ENCODE data around the gene AFAP1L2.

Gene AFAP1L2

GRCh38 chr10:114408112-114408967 lies 4.0 kb upstream of the AFAP1L2 start:
- no peak for DNase-seq

DNA sequence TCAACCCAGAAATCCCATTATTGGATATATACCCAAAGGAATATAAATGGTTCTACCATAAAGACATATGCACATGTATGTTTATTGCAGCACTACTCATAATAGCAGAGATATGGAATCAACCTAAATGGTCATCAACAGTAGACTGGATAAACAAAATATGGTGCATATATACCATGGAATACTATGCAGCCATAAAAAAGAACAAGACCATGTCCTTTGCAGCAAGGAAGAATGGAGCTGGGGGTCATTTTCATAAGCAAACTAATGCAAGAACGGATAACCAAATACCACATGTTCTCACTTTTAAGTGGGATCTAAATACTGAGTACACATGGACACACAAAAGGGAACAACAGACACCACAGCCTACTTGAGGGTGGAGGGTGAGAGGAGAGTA lies 2.2 kb upstream of the AFAP1L2 start:
- DNase-seq = no peak

DNA sequence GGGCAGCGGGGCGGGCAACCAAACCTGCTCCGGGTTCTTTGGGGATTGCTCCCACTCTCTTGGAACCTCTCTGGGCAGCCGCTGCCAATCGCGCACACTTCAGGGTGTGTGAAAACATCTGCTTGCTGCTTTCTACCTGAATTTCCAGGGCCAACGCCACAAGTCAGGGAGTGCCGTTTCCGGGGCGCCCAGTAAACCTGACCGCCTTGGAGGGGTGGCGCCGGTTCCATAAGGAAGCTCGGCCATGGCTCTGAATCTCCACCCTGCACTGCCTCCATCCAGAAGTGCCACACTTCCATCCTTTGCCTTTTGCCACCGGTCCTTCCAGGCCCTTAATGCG lies 679 bp upstream of the AFAP1L2 start:
- no peak for DNase-seq

GRCh38 chr10:114403541-114404161 lies 651 bp downstream of the AFAP1L2 start:
- DNase-seq = no peak

- DNase-seq = no peak
Measured at GRCh38 chr10:114402871-114403540, 1.3 kb downstream of the AFAP1L2 start.

DNA sequence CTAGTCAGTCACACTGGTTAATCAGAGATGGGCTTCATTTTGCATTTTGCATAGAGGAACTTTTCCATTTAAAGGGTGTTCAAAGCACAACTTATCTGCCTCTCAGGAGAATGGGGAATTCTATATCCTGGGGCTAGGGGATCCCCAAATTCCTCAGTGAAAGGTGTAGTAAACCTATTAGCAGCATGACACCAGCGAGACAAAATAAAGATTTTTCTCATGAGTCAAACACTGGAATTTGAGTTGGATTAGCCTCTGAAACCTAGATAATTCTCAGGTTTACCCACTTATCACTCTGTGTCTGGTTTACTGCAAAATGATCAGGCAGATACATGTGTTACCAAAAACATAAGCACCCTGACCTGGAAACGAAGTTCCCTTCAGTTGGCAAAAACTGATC lies 2.1 kb downstream of the AFAP1L2 start:
- no peak for DNase-seq

DNA sequence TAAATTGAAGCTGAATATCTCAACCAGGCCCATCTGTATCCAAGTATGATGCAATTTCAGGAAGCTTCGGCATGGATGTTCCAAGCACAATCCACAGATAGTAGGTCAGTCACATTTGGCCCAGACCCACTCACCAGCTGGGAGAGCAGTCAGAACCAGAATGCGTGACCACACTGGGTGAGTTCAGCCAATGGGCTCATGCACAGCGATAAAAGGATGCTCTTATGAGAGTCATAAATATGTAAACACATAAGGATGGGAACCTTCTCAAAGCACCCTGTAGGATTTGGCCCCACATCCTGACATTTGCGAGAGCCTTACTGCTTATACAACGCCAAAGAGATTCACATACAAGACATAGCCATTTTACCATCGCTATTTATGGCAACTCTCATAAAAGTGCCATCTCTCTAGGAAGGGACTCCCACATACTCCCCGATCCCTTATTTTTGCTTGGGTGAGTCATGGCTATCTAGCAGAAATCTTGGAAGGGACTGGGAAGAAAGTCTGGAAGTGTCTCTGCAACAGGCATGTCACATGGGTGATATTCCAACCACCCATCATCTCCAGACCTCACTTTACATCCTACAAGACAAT lies 3.0 kb downstream of the AFAP1L2 start:
- no peak for DNase-seq

DNA sequence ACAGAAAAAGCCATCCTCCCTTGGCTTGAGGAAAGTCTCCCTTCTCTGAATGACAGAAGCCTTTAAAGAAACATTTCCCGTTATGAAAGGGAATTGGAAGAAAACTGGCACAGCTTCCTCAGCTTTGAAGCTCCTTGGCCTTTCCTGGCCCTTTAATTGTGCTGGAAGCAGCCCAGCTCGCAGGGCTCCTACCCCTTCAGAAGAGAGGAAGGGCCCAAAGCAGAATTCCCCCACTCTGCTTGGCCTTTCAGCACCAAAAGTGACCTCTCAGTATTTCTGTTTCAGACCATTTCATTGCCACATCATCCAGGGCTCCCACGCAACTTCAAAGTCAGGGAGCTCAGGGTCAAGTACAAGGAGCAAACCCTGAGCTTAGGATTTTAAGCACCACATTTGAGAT lies 4.2 kb downstream of the AFAP1L2 start:
- DNase-seq = no peak

GRCh38 chr10:114399576-114399975 lies 4.7 kb downstream of the AFAP1L2 start:
- no peak for DNase-seq

- DNase-seq = no peak
Measured at GRCh38 chr10:114398587-114399331, 5.5 kb downstream of the AFAP1L2 start.

DNA sequence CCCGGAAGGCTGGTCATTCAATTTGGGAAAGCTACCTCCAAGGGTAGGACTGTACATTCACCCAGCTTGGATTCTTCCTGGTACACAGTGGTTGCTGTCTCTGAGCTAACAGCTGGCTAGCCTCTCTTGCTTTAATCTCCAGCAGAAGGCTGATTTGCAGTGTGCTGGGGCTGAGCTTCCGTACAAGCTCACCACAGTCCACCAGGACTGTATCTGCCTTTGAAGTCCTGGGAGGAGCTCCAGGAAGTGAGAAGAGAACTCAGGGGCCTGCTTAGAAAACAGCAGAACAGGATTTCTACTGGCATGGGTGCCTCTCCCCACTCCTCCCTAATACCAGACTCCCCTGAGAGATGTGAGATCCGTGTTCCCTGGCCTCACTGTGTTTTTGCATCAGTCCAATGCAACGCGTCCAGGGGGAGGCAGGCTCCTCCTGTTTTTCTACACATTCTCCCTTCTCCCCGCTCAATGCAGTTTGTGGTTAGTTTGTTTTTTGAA lies 6.6 kb downstream of the AFAP1L2 start:
- no peak for DNase-seq

GRCh38 chr10:114396464-114396863 lies 7.8 kb downstream of the AFAP1L2 start:
- no peak for DNase-seq

DNA sequence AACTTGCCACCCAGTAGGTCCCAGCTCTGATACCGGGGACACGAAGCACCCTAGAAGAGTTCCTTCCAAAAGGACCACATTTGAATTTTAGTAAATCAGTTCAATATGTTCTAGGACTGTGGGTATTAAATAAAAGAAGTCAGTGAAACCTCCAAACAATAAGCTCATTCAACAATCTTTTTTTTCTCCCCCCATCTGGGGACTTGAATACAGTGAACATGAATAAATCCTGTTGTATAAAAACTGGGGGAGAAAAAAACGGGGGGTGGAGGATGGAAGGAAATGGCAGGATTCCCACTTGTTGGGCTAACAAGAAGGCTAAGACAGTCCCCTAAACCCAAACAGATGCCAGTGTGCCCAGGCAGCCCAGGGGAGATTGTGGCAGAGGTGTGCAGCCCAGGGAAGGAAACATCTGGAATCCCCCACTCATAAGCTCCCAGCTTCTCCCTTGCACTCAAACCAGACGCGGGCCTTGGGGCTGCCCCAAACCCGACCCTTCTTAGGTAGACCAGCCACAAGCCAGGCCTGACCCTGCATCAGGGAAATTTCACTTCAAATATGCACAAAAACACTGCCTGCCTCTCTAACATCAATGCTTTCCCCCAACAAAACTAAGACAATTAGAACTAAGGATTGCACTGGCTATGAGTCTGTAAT lies 8.8 kb downstream of the AFAP1L2 start:
- no peak for DNase-seq

DNA sequence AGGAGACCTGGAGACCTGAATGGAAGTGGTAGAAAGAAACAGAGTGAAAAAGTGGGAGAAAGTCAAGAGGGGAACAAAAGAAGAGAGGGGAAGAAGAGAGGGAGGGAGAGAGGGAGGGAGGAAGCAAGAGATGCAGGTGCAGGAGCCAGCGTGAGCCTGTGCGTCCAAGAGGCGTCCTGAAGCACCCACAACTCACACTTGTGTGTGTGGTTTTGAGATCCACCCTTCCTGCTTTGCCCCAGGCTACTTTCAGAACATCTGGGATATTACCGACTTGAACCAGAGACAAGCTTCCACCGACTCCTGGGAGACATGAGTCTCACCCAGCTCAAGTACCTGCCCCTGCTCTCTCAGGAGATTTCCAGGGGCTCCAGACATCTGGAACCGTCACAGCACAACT lies 9.8 kb downstream of the AFAP1L2 start:
- DNase-seq = no peak

GRCh38 chr10:114393886-114394285 lies 10.4 kb downstream of the AFAP1L2 start:
- no peak for DNase-seq

DNA sequence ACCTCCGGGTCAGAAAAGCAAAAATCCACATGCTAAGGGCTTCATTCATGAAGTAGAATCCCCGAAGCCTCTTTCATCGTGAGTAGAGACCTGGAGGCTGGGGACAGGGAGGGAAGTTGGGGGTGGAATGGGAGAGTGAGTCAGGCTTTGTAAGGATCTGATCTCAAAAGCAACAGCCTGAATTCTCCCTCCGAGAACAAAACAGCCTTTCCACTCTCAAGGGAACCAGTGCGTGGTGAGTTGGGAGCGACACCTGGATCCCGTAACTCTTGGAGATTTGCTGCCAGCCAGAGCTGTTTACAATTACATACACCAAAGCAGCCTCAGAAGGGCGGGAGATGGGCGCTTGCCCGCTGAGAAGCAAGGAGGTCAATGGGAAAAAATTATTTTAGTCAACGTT lies 10.8 kb downstream of the AFAP1L2 start:
- no peak for DNase-seq

GRCh38 chr10:114392112-114392835 lies 12.0 kb downstream of the AFAP1L2 start:
- no peak for DNase-seq

- DNase-seq = no peak
Measured at GRCh38 chr10:114391599-114391998, 12.7 kb downstream of the AFAP1L2 start.

GRCh38 chr10:114389426-114389825 lies 14.9 kb downstream of the AFAP1L2 start:
- DNase-seq = no peak

- no peak for DNase-seq
Measured at GRCh38 chr10:114388275-114388674, 16.0 kb downstream of the AFAP1L2 start.

GRCh38 chr10:114387784-114388183 lies 16.5 kb downstream of the AFAP1L2 start:
- DNase-seq = no peak

GRCh38 chr10:114386452-114386851 lies 17.9 kb downstream of the AFAP1L2 start:
- DNase-seq = no peak
